ENCODE results near the gene MINK1. TPM values are rescaled to one million over a fixed set of nuclear protein-coding genes. Genes with fewer than 3 reads are reported as not detected.
A peak's percentile ranks its signal among the peaks of the same experiment; 100 is the strongest.

Gene MINK1
- total RNA-seq, 1 experiment from 2014 or later: 76.1 TPM

DNA sequence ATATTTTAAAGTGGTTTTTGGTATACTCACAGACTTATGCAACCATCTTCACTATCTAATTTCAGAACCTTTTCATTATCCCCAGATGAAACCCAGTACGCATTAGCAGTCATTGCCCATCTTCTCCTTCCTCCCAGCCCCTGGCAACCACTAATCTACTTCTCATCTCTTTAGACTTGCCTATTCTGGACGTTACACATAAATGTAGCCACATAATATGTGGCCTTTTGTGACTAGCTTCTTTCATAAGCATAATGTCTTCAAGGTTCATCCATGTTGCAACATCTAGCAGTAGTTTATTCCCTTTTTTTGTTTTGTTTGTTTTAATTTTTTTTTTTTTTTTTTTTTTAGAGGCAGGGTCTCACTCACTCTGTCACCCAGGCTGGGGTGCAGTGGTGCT, 37.7 kb downstream of the MINK1 start:
- no peak for DNase-seq (ENCODE audit: low spot score)

DNA sequence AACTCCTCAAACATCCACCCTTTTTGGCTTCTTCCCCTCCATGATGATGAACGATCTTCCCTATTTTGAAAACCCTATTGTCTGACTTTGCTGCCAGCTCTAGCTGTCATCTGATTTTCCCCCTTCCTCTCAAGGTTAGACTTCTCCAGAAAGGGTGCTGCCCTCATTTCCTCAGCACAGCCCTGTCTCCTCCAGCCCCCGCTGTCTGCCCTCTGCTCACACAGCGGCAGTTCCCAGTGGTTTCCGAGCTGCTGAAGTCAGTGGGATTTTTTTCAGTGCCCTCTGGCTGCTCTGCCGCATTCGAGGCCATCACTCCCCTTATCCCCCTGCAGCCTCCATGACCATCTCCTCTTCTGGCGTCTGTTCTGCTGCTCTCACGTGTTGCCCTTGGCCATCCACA, 39.6 kb downstream of the MINK1 start:
- DNase-seq (ENCODE audit: low spot score): no peak

DNA sequence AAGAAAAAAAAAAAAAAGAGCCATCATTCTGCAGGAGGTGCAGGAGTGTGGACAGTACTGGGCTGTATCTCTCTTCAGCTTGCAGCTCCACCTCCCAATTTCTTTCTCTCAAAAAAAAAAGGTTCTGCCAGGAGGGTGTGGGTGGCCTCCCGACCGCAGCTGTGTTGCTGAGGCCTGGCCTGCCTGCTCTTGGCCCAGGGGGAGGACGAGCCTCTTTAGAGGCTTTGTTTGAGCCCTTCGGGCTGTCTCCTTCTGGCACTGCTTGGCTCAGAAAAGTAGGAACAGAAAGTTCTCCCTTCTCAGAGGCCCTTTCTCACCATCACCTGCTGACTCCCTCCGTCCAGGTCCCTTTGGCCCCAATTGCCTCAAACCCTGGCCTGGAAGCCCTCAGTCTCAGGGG, 43.9 kb downstream of the MINK1 start:
- DNase-seq (ENCODE audit: low spot score): no peak

DNA sequence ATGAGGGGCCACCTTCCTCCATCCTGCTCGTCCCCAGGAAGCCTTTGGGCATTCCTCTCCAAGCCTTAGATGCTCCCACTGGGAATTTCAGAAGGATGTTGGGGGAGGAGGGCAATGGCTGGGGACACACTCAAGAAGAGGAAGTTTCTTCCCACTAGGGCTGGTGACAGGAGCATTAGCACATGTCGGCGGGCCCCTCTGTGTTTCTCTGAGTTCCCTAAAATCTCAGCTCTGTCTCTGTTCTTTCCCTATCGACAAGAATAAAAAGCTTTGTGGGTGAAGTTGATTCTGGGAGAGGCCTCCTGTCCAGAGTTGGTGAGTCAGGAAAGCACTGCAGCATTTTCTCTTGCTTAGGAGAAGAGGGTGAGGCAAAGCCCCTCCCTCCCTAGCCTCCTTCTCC, 46.5 kb downstream of the MINK1 start:
- no peak for DNase-seq (ENCODE audit: low spot score)

DNA sequence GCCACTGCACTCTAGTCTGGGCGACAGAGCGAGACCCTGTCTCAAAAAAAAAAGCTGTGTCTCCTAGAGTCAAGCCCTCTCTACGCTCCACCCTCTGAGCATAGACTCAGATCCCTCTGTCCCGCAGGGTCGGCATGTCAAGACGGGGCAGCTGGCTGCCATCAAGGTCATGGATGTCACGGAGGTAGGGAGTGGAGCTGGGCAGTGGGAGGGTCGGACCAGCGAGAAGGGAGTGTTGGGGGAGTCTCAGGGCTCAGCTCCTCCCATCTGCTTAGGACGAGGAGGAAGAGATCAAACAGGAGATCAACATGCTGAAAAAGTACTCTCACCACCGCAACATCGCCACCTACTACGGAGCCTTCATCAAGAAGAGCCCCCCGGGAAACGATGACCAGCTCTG, 47.7 kb downstream of the MINK1 start:
- DNase-seq (ENCODE audit: low spot score): no peak

DNA sequence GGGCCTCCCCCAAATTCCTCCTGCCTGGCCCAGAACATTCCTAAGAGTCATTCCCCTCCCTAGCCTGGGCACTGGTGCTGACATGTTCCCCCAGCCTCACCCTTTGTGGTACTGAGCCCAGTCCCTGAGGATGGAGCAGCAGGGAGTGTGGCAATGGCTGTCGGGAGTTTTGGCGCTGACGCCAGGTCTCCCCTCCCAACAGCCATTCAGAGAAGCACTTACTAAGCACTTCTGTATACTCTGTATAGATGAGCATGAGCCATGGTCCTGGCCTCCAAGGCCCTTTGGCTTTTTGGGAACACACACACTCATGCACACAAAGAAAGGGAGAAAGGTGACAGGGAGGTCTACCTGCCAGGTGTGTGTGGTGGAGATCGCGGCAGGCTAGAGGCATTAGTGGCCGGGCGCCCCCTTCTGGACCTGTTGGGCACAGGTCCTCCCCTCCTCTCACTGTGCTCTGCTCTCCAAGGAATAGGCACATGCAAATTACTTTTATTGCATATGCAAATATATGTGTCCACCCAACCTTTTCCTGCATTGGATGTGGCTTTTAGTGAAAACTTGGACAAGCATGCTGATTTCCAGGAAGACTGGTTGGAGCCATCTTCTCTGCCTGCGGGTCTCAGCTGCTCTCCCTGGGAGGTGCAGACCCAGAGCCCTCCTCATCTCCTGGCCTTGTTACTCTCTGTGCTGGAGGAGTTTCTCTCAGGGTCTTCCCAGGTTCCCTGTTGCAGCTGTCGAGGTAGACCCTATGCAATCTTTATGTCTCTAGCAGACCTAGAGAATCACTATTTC, 48.8 kb downstream of the MINK1 start:
- DNase-seq (ENCODE audit: low spot score): peak; percentile 74

DNA sequence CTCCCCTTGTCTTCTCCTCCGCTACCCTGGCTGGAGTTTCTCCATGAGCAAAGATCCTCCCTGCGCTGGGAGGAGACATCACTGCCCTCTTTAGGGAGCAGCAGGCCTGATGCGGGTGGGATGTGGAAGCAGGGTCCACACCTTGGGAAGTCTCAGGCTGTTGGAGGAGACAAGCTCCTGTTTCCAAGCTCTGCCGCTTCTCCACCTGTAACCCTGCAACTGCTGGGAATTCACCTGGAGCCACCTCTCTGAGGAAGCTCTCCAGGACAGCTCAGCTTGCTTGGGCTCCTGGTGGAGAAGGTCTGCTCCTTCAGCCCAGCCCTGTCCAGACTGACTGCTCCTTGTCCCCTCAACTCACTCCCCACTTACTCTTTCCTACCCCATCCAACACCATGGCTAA, 51.3 kb downstream of the MINK1 start:
- DNase-seq (ENCODE audit: low spot score): no peak

DNA sequence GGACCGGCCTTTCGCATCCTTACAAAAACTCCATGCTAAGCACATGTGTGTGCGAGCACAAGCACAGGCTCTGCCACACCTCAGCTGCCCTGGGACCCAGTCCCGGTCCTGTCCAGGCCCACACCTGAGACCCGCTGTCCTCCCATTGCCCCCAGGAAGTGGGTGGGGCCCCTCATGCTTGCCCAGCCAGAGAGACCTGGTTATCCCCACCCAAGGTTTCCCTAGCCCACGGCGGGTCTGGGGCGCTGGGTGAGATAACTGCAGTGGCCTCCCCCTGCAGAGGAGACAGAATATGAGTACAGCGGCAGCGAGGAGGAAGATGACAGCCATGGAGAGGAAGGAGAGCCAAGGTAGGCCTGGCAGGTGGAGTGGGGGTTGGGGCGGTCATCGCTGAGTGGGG, 53.7 kb downstream of the MINK1 start:
- DNase-seq (ENCODE audit: low spot score): no peak

DNA sequence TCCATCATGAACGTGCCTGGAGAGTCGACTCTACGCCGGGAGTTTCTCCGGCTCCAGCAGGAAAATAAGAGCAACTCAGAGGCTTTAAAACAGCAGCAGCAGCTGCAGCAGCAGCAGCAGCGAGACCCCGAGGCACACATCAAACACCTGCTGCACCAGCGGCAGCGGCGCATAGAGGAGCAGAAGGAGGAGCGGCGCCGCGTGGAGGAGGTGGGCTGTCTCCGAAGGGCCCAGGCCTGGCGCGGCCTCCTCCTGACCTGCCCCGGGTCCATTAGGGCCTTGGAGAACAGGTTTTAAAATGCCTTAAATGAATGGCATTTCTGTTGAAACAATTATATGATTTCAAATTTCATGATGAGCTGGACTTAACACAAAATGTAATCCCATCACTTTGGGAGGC, 54.4 kb downstream of the MINK1 start:
- DNase-seq (ENCODE audit: low spot score): no peak

DNA sequence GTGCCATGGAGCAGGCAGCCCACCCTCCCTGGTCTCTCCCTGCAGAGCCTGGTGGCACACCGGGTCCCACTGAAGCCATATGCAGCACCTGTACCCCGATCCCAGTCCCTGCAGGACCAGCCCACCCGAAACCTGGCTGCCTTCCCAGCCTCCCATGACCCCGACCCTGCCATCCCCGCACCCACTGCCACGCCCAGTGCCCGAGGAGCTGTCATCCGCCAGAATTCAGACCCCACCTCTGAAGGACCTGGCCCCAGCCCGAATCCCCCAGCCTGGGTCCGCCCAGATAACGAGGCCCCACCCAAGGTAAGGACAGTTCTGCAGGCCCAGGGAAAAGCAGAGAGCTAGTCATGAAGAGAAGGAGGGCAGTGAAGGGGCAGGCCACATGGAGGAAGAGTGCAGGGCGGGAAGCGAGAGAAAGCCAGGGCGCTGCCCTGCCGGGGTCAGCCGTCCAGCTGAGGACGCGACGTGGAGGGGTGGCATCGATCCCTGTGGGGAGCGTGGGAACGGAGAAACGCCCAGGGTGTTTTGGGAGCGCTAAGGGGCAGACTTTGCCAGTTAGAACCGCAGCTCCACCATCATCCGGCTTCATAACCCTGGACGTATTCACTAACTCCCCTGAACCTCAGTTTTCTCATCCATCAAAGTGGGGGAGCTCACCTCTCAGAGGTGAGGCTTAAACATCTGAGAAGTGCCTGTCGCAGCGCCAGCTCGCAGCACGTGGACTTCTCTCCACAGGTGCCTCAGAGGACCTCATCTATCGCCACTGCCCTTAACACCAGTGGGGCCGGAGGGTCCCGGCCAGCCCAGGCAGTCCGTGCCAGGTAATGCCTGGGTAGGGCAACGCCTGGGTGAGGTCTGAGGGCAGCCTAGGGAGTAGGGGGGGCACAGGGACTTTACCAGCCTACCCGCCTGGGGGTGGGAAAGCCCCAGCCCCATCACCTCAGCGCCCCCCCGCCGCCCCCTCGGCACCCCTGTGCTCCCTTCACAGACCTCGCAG, 58.6 kb downstream of the MINK1 start:
- no peak for DNase-seq (ENCODE audit: low spot score)

DNA sequence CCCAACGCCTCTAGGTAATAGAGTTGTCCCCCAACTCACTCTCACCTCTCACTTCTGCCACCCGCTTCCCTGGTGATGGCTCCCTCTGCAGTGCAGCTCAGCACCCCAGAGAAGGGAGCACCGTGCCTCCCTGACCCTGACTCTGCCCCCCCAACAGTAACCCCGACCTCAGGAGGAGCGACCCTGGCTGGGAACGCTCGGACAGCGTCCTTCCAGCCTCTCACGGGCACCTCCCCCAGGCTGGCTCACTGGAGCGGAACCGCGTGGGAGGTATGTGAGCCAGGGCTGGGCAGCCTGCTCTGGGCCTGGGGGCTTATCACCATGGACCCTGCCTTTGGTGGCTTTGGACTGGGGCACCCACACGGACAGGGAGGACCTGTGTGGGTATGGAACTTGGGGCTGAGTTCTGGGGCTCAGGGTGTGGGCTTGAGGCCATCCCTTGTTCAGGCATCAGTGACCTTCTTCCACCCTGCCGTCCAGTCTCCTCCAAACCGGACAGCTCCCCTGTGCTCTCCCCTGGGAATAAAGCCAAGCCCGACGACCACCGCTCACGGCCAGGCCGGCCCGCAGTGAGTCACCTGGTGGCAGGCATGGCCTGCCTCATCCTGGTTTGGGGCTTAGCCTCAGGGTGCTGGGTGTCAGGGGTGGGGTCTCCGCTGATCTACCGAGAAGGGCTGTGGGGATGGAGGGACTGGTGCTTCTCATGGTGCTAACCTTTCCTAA, 59.5 kb downstream of the MINK1 start:
- DNase-seq (ENCODE audit: low spot score): no peak

DNA sequence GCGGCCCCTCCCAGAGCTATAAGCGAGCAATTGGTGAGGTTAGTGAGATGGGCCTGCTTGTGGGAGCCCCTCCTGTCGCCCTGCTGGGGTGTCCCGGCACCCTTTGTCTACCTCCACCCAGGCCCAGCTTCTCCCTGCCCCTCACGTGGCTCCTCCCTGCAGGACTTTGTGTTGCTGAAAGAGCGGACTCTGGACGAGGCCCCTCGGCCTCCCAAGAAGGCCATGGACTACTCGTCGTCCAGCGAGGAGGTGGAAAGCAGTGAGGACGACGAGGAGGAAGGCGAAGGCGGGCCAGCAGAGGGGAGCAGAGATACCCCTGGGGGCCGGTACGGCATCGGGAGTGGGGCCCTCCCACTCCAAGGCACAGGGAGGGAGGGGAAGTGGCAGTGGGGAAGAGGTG, 60.1 kb downstream of the MINK1 start:
- no peak for DNase-seq (ENCODE audit: low spot score)

DNA sequence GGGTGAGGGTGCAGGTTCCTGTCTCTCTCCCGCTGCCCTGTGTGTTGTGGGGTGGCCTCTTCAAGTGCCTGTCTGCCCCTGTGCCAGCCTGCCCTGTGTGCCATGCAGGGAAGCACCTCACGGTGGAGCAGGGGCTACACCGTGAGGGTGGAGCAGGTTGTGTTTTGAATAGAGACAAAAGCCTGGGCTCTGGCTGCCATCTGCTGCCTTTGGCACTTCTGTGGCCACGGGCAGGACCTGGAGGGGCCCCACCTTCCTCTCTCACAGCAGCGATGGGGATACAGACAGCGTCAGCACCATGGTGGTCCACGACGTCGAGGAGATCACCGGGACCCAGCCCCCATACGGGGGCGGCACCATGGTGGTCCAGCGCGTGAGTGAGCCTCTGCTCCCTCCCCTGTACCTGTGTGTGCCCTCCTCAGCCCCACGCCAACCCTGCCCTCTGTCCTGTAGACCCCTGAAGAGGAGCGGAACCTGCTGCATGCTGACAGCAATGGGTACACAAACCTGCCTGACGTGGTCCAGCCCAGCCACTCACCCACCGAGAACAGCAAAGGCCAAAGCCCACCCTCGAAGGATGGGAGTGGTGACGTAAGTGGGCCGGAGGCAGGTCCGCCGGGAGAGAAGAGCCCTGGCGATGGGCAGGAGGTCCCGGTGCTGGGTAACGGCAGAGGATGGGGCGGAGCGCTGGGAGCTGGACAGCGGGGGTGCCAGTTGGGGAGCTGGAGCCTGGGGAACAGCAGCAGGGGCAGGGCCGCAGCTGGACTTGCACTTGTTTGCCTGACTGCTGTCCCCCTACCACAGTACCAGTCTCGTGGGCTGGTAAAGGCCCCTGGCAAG, 60.8 kb downstream of the MINK1 start:
- no peak for DNase-seq (ENCODE audit: low spot score)

DNA sequence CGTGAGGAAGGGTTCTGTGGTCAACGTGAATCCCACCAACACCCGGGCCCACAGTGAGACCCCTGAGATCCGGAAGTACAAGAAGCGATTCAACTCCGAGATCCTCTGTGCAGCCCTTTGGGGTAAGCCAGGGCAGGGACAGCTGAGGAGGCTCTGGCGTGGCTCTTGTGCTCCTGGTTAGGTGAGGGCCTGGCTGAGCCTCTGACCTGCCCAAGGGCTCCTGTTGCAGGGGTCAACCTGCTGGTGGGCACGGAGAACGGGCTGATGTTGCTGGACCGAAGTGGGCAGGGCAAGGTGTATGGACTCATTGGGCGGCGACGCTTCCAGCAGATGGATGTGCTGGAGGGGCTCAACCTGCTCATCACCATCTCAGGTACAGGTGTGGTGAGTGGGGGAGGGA, 62.0 kb downstream of the MINK1 start:
- no peak for DNase-seq (ENCODE audit: low spot score)

DNA sequence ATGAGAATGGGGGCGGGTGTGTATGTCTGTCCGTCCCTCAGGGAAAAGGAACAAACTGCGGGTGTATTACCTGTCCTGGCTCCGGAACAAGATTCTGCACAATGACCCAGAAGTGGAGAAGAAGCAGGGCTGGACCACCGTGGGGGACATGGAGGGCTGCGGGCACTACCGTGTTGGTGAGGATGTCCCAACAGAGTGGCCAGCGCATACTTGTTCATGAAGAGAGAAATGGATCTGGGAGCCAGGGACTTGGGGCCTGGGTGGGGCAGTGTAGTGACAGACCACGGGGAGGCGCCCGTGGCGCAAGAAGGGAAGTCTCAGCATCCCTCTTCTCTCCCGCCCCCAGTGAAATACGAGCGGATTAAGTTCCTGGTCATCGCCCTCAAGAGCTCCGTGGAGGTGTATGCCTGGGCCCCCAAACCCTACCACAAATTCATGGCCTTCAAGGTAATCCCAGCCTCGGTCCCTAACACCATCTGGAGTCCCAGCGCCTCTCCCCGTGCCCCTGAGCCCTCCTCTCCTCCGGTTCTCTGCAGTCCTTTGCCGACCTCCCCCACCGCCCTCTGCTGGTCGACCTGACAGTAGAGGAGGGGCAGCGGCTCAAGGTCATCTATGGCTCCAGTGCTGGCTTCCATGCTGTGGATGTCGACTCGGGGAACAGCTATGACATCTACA, 62.7 kb downstream of the MINK1 start:
- no peak for DNase-seq (ENCODE audit: low spot score)

DNA sequence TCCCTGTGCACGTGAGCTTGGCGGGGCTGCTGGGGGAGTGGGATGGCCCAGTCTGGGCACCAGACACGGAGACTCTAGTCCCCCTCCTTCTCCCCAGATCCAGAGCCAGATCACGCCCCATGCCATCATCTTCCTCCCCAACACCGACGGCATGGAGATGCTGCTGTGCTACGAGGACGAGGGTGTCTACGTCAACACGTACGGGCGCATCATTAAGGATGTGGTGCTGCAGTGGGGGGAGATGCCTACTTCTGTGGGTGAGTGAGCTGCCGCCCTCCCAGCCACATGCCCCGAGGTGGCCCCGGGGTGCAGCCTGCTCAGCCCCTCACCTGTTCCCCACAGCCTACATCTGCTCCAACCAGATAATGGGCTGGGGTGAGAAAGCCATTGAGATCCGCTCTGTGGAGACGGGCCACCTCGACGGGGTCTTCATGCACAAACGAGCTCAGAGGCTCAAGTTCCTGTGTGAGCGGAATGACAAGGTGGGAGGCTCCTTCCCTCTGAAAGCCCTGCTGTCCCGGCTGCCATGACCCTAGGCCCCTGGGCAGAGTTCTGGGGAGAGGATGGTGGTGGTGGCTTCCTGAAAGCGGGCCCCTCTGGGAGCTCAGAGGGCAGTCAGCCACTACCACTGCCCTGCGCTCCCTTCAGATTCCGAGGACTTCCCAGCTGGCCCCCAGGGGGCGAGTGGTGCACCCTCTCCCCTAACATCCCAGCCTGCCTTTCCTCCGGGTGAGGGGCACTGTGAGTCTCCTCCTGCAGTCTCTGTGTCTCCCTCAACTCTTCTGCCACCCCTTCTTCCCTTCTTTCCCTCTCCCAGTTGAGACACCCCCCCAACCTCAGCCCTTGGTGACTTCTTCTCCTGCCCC, 63.4 kb downstream of the MINK1 start:
- no peak for DNase-seq (ENCODE audit: low spot score)

DNA sequence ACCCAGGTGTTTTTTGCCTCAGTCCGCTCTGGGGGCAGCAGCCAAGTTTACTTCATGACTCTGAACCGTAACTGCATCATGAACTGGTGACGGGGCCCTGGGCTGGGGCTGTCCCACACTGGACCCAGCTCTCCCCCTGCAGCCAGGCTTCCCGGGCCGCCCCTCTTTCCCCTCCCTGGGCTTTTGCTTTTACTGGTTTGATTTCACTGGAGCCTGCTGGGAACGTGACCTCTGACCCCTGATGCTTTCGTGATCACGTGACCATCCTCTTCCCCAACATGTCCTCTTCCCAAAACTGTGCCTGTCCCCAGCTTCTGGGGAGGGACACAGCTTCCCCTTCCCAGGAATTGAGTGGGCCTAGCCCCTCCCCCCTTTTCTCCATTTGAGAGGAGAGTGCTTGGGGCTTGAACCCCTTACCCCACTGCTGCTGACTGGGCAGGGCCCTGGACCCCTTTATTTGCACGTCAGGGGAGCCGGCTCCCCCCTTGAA, 64.1 kb downstream of the MINK1 start:
- DNase-seq (ENCODE audit: low spot score): no peak

DNA sequence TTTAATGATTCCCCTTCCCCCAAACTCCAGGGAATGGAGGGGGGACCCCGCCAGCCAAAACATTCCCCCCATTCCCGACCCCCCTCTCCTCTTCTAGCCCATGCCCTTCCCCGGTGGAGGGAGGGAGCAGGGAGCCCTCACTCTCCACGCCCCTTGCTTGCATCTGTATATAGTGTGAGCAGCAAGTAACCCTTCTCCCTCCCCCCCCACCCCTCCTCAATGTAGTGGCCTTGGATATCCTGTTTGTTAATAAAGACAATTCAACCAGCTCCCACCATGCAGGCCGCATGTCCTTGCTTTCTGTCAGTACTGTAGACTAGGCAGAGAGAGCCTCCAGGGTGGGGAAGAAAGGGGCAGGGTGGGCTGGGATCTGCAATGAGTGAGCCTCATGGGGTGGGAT, 64.6 kb downstream of the MINK1 start:
- DNase-seq (ENCODE audit: low spot score): no peak

DNA sequence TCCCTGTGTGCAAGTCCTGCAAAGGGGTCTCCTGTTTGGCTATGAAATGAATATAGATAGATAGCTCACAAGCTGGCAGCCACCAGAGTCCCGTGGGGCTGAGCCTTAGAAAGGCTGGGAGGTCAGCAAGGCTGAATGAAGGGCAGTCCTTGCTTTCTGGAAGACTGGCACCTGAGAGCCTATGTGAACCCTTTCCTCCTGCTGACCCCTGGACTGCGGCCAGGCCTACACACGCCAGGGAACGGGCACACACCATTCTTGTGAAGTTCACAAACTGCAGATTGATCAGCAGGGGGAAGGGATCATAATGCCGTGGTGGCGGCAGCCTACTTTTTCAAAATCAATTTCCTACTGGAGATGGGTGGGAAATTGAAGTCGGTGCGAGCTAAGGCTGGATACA, 65.2 kb downstream of the MINK1 start:
- no peak for DNase-seq (ENCODE audit: low spot score)

Measured in HT-29 (cell line).